Hepatocyte (in vitro differentiated cells): ENCODE results near the gene TMEM89. TPM values are rescaled to one million over a fixed set of nuclear protein-coding genes. Genes with fewer than 3 reads are reported as not detected.

Experiments used
- DNase-seq: peaks from one replicate; pipeline ENCODE4 v3.0.0-alpha.2; 2016; ENCODE audit warnings: low spot score
- H2AFZ ChIP-seq: fragments of 200-600 bp; sonication (generic); 2 replicates; pipeline ENCODE4 v1.6.0; 2016; ENCODE audit warnings: antibody characterized with exemption, mild to moderate bottlenecking
- H3K27ac ChIP-seq: fragments of 200-600 bp; sonication (generic); 2 replicates; pipeline ENCODE4 v1.5.1; 2016; ENCODE audit warnings: mild to moderate bottlenecking
- H3K27me3 ChIP-seq: fragments of 200-600 bp; sonication (generic); 2 replicates; pipeline ENCODE4 v1.6.1; 2016
- H3K36me3 ChIP-seq: fragments of 200-600 bp; sonication (generic); replicated peaks from 2 replicates; pipeline ENCODE4 v1.5.1; 2016; ENCODE audit warnings: low read depth; ENCODE audit not compliant: insufficient read depth
- H3K4me1 ChIP-seq: fragments of 200-600 bp; sonication (generic); 2 replicates; pipeline ENCODE4 v1.5.1; 2016; ENCODE audit warnings: mild to moderate bottlenecking, moderate library complexity; ENCODE audit not compliant: insufficient read depth
- H3K4me2 ChIP-seq: fragments of 200-600 bp; sonication (generic); 2 replicates; pipeline ENCODE4 v1.6.0; 2016
- H3K4me3 ChIP-seq: fragments of 200-600 bp; sonication (generic); 2 replicates; pipeline ENCODE4 v1.5.1; 2016; ENCODE audit warnings: mild to moderate bottlenecking
- H3K79me2 ChIP-seq: fragments of 200-600 bp; sonication (generic); 2 replicates; pipeline ENCODE4 v1.6.0; 2017; ENCODE audit warnings: mild to moderate bottlenecking
- H3K9me2 ChIP-seq: fragments of 200-600 bp; sonication (generic); replicated peaks from 2 replicates; pipeline ENCODE4 v1.6.0; 2017; ENCODE audit warnings: mild to moderate bottlenecking; ENCODE audit not compliant: insufficient read depth
- H3K9me3 ChIP-seq: fragments of 200-600 bp; sonication (generic); 2 replicates; pipeline ENCODE4 v1.5.1; 2016; ENCODE audit warnings: low read depth, mild to moderate bottlenecking
- H4K20me1 ChIP-seq: fragments of 200-600 bp; sonication (generic); 2 replicates; pipeline ENCODE4 v1.6.0; 2016; ENCODE audit warnings: mild to moderate bottlenecking; ENCODE audit not compliant: insufficient read depth, poor library complexity, severe bottlenecking
- EZH2 ChIP-seq: fragments of 200-600 bp; sonication (generic); IDR thresholded peaks from 2 replicates; pipeline ENCODE4 v1.6.1; 2016; ENCODE audit warnings: antibody characterized with exemption, mild to moderate bottlenecking, borderline replicate concordance
- EZH2phosphoT487 ChIP-seq: fragments of 200-600 bp; sonication (generic); IDR thresholded peaks from one replicate; pipeline ENCODE4 v1.6.1; 2018; ENCODE audit warnings: antibody characterized with exemption, mild to moderate bottlenecking, low read depth, moderate library complexity; ENCODE audit not compliant: unreplicated experiment, severe bottlenecking
- WGBS: methylation state at CpG from one replicate; pipeline ENCODE4 v1.1.6; 2016; ENCODE audit warnings: low lambda C conversion rate; ENCODE audit errors: missing lambda C conversion rate; 5-methylcytosine and 5-hydroxymethylcytosine counted together
- polyA plus RNA-seq: library from polyadenylated mRNA; unstranded; fragments of >200 nt; fragmentation: Nextera tagmentation; extraction: Ambion mirVana; gene quantifications from 2 replicates; pipeline ENCODE4 v1.2.1, GENCODE V29; 2016
- total RNA-seq: library from RNA; depleted of rRNA; stranded (reverse); fragments of >200 nt; gene quantifications from 2 replicates; pipeline ENCODE4 v1.2.3, GENCODE V29; 2014
- TF ChIP-seq, protein P1 (sequence below): fragments of 200-600 bp; sonication (generic); IDR thresholded peaks from 2 replicates; pipeline ENCODE4 v1.5.1; 2016; ENCODE audit warnings: antibody characterized with exemption, mild to moderate bottlenecking; ENCODE audit not compliant: poor library complexity

TMEM89 gene
- total and polyA plus RNA-seq, 2 experiments from 2014 or later: not detected

DNA sequence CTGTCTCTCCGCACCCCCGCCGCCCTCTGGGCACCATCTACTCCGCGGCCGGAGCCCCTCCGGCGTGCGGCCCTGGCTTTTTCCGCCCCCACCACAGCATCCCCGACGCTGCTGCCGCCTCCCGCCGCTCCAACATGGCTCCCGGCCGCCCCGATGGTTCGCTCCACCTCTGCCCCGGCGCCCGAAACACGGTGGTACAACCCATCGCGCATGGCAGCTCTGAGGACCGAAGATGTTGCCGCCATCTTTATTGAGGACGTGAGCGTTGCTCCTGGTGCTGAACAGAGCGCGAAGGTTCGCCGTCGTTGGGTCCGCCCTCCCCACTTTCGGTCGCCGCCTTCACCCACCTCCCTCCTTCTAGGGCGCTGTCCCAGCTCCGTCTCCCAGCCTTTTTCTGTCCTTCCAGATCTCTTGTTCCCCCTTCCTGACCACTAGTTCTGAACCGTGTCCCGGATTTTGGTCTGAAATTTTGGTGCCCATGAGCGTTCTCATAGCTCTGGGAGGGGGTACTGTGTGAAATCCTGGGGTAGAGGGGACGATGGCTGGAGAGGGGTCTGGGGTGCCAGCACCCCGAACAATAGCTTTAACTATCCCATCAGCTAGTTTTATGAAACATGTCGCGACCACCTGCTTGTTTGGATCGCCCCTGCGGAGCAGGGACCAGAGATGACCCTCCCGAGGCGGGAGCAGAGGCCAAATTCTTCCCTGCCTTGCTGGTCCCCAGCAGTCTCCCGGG is 41.4 kb upstream of the TMEM89 start, which contains the start of gene CELSR3:
TSS of gene CELSR3 (minus strand) at position 134 of the 736 bp plus-strand sequence. CDS start 252 bp downstream, outside the sequence.
- Histone ChIP-seq H3K27ac (peak within 1 kb of the TSS; percentile 87), H3K27me3 (no peaks in the 10 kb centered on the region), H3K4me3 (peak within 1 kb of the TSS; percentile 36), H3K4me2 (peak within 1 kb of the TSS; percentile 95), H3K79me2 (no peaks in the 10 kb centered on the region), H3K9me3 (no peaks in the 10 kb centered on the region), H3K36me3 (no peaks in the 10 kb centered on the region), H2AFZ (peak within 1 kb of the TSS; percentile 6), H3K9me2 (no peaks in the 10 kb centered on the region), H3K4me1 (no peaks in the 10 kb centered on the region), H4K20me1 (no peaks in the 10 kb centered on the region)
- TF ChIP-seq EZH2phosphoT487 (no peak), EZH2 (no peak)
- TF ChIP-seq, protein P1, sequence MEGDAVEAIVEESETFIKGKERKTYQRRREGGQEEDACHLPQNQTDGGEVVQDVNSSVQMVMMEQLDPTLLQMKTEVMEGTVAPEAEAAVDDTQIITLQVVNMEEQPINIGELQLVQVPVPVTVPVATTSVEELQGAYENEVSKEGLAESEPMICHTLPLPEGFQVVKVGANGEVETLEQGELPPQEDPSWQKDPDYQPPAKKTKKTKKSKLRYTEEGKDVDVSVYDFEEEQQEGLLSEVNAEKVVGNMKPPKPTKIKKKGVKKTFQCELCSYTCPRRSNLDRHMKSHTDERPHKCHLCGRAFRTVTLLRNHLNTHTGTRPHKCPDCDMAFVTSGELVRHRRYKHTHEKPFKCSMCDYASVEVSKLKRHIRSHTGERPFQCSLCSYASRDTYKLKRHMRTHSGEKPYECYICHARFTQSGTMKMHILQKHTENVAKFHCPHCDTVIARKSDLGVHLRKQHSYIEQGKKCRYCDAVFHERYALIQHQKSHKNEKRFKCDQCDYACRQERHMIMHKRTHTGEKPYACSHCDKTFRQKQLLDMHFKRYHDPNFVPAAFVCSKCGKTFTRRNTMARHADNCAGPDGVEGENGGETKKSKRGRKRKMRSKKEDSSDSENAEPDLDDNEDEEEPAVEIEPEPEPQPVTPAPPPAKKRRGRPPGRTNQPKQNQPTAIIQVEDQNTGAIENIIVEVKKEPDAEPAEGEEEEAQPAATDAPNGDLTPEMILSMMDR: no peak
- DNase-seq: peak; percentile 91
- WGBS: 2% methylated on average over 42 of the region's 52 CpGs

DNA sequence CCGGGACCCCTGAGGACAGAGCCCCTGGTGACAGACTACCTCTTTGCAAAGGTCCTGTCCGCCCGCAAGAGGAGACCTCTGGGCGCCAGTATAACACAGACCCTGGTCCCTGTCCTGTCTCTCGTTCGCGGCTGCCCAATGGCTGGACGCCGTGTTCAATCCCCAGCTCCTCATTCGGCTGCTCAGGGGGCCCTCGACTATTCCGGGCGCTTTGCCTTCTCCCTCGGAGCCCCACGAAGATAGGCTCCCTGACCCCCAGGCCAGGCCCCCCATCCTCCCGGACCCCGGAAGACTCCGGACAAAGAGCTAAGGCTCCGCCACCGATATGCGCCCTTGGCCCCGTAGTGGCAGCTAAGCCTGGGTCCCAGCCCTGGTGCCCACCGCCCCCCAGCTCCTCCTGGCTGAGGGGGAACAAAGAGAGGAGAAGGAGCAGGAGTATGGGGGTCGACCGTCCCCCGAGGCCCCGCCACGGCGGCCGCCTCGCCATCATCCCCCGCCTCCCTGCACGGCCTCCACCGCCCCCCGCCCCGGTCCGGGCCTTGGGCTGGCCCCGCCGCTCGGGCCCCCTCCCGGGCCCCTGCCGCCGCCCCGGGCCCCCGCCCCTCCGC is 40.7 kb upstream of the TMEM89 start:
- Histone ChIP-seq H3K27ac (no peak overlapping the region), H3K9me3 (no peaks in the 10 kb centered on the region), H3K36me3 (no peaks in the 10 kb centered on the region), H3K4me1 (no peaks in the 10 kb centered on the region), H3K79me2 (no peaks in the 10 kb centered on the region), H4K20me1 (no peaks in the 10 kb centered on the region), H2AFZ (no peak overlapping the region), H3K4me3 (no peak overlapping the region), H3K27me3 (no peaks in the 10 kb centered on the region), H3K9me2 (no peaks in the 10 kb centered on the region), H3K4me2 (peak overlapping the region; percentile 95)
- 12% methylated on average over 15 of the region's 46 CpGs for WGBS
- no peak for DNase-seq
- TF ChIP-seq EZH2phosphoT487: no peak
- TF ChIP-seq EZH2: no peak
- TF ChIP-seq, protein P1: no peak

DNA sequence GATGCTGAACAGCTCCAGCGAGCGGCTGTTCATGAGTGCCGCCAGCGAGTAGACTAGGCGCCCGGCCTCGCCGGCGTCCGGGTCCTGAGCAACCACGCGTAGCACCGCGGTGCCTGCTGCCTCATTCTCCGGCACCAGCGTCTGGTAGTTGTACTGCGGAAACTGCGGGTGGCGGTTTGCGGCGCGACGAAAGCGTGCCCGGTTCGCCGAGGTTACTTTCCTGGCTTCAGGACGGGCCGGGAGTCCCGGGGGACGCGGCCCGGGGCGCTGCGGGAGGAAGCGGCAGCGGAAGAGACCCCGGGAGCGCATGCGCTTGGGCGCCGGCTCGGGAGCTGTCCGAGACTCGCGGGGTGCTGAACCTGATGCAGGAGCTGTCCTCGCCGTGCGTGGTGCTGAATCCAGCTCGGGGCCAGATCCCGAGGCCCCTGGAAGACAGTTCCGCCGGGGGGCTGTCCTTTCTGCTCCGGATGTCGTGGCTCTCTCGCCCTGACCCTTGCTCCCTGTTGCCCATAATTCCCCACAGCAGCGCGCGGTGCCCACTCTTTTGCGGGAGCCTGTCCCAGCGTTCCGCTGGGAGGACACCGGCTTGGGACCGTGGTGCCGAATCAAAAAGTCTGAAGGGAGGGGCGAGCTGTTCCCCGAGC is 40.1 kb upstream of the TMEM89 start:
- no peaks in the 10 kb centered on the region for H3K9me3 ChIP-seq
- no peaks in the 10 kb centered on the region for H3K79me2 ChIP-seq
- H3K4me1 ChIP-seq: no peaks in the 10 kb centered on the region
- peak overlapping the region; percentile 93 for H3K4me3 ChIP-seq
- peak; percentile 85 for DNase-seq
- no peak overlapping the region for H2AFZ ChIP-seq
- H3K9me2 ChIP-seq: no peaks in the 10 kb centered on the region
- H4K20me1 ChIP-seq: no peaks in the 10 kb centered on the region
- H3K4me2 ChIP-seq: peak overlapping the region; percentile 95
- WGBS: 6% methylated on average over 67 of the region's 67 CpGs
- H3K36me3 ChIP-seq: no peaks in the 10 kb centered on the region
- H3K27me3 ChIP-seq: no peaks in the 10 kb centered on the region
- H3K27ac ChIP-seq: no peak overlapping the region
- TF ChIP-seq, protein P1: no peak
- TF ChIP-seq EZH2 (no peak), EZH2phosphoT487 (no peak)
